Activated CD4-positive, alpha-beta memory T cell treated with anti-CD3 and anti-CD28 coated beads, Interleukin-2, amount 10 ng/mL, durations not matched to agents 7 days and 5 days (primary cell): ENCODE measurements around the gene PSMA4. TPM values are rescaled to one million over a fixed set of nuclear protein-coding genes. Genes with fewer than 3 reads are reported as not detected.
"Not testable (repeated sequence)": the region's sequence is repeated elsewhere in the genome, so short reads cannot be mapped to it uniquely, and the experiment has no call there.

Experiments
- CTCF ChIA-PET: fragments of 350-600 bp; sonication (Branson Sonifier 250); formaldehyde crosslinking; loops from one replicate; lab custom pipeline; 2021; ENCODE audit warnings: antibody characterized with exemption, inconsistent platforms; lab: Charles Lee
- POLR2A ChIA-PET: fragments of 350-600 bp; sonication (Branson Sonifier 250); formaldehyde crosslinking; loops from one replicate; lab custom pipeline; 2021; ENCODE audit warnings: antibody characterized with exemption; lab: Charles Lee
- DNase-seq: peaks from one replicate; pipeline ENCODE4 v3.0.0-alpha.2; 2020
- H3K27ac Mint-ChIP-seq: one replicate; pipeline ENCODE4 v1.8.0; 2021; ENCODE audit warnings: mild to moderate bottlenecking, mixed read lengths
- H3K27me3 Mint-ChIP-seq: one replicate; pipeline ENCODE4 v1.8.0; 2021; ENCODE audit warnings: mixed read lengths
- H3K36me3 Mint-ChIP-seq: one replicate; pipeline ENCODE4 v1.8.0; 2021; ENCODE audit warnings: low read depth, mixed read lengths
- H3K4me1 Mint-ChIP-seq: one replicate; pipeline ENCODE4 v1.8.0; 2021; ENCODE audit warnings: mixed read lengths
- H3K4me3 Mint-ChIP-seq: one replicate; pipeline ENCODE4 v1.8.0; 2021; ENCODE audit warnings: mild to moderate bottlenecking, mixed read lengths
- H3K9me3 Mint-ChIP-seq: one replicate; pipeline ENCODE4 v1.8.0; 2021; ENCODE audit warnings: mixed read lengths
- total RNA-seq, 2 experiments: library from RNA; stranded (reverse); gene quantifications; one replicate each; pipeline ENCODE4 v1.2.3, GENCODE V29; 2021

PSMA4 gene
- total RNA-seq, 2 experiments from 2014 or later: 226 to 235 TPM

GRCh38 chr15:78536134-78536533, 4.1 kb upstream of the PSMA4 start:
- Mint-ChIP-seq H3K36me3 (peaks cover 15% of the 10 kb centered on the region), H3K9me3 (no peaks in the 10 kb centered on the region), H3K4me3 (no peak overlapping the region), H3K27ac (no peak overlapping the region), H3K4me1 (peaks cover 12% of the 10 kb centered on the region), H3K27me3 (no peaks in the 10 kb centered on the region)
- ChIA-PET POLR2A (no interaction called here), CTCF (no interaction called here)
- DNase-seq: no peak

- H3K4me3 Mint-ChIP-seq: no peak overlapping the region
- DNase-seq: no peak
- peaks cover 21% of the 10 kb centered on the region for H3K4me1 Mint-ChIP-seq
- peaks cover 25% of the 10 kb centered on the region for H3K36me3 Mint-ChIP-seq
- H3K27ac Mint-ChIP-seq: no peak overlapping the region
- ChIA-PET CTCF (no interaction called here), POLR2A (no interaction called here)
- no peaks in the 10 kb centered on the region for H3K27me3 Mint-ChIP-seq
- H3K9me3 Mint-ChIP-seq: no peaks in the 10 kb centered on the region
Measured at GRCh38 chr15:78537266-78537905, 2.9 kb upstream of the PSMA4 start.

- Mint-ChIP-seq H3K36me3 (peaks cover 35% of the 10 kb centered on the region), H3K9me3 (no peaks in the 10 kb centered on the region), H3K4me3 (peak overlapping the region; percentile 47), H3K27me3 (no peaks in the 10 kb centered on the region), H3K27ac (no peak overlapping the region), H3K4me1 (peaks cover 31% of the 10 kb centered on the region)
- CTCF ChIA-PET: no interaction called here
- DNase-seq: no peak
- POLR2A ChIA-PET: no interaction called here
Measured at GRCh38 chr15:78538358-78538757, 1.9 kb upstream of the PSMA4 start.

- ChIA-PET POLR2A (interaction anchor here (0.7 to 5.9 kb wide), 30 partner anchors 9 to 1120 kb away, joined by 3 to 56 read pairs (median 6); partner anchors contain the start of genes CHRNA5, DNAJA4, HYKK and IREB2), CTCF (interaction anchor here (0.7 to 1.8 kb wide), 8 partner anchors 18 to 321 kb away, joined by 3 to 5 read pairs (median 3); partner anchors contain the start of genes IREB2 and SKIC8)
- Mint-ChIP-seq H3K36me3 (peaks cover 43% of the 10 kb centered on the region), H3K4me3 (peak overlapping the region; percentile 90), H3K27ac (peak overlapping the region; percentile 87), H3K4me1 (peaks cover 36% of the 10 kb centered on the region)
- H3K9me3 Mint-ChIP-seq, DNase-seq, H3K27me3 Mint-ChIP-seq: not testable (repeated sequence)
Measured at GRCh38 chr15:78539464-78540140, 642 bp upstream of the PSMA4 start.

GRCh38 chr15:78540871-78541743, 863 bp downstream of the PSMA4 start:
- peak; percentile 33 for DNase-seq
- peaks cover 55% of the 10 kb centered on the region for H3K36me3 Mint-ChIP-seq
- H3K4me3 Mint-ChIP-seq: peak overlapping the region; percentile 90
- no peaks in the 10 kb centered on the region for H3K27me3 Mint-ChIP-seq
- no peaks in the 10 kb centered on the region for H3K9me3 Mint-ChIP-seq
- ChIA-PET CTCF (interaction anchor here (1.1 to 1.8 kb wide), 5 partner anchors 60 to 197 kb away, joined by 3 to 5 read pairs (median 4); partner anchors contain the start of gene IREB2), POLR2A (interaction anchor here (0.7 to 5.9 kb wide), 29 partner anchors 9 to 1122 kb away, joined by 3 to 56 read pairs (median 6); partner anchors contain the start of genes CHRNA5, DNAJA4, HYKK and IREB2)
- H3K4me1 Mint-ChIP-seq: peaks cover 41% of the 10 kb centered on the region
- peak overlapping the region; percentile 87 for H3K27ac Mint-ChIP-seq

- Mint-ChIP-seq H3K4me3 (peak overlapping the region; percentile 90), H3K4me1 (peaks cover 41% of the 10 kb centered on the region), H3K9me3 (no peaks in the 10 kb centered on the region), H3K27me3 (no peaks in the 10 kb centered on the region), H3K27ac (peak overlapping the region; percentile 87), H3K36me3 (peaks cover 60% of the 10 kb centered on the region)
- DNase-seq: no peak
- ChIA-PET POLR2A (interaction anchor here (1.4 to 5.9 kb wide), 11 partner anchors 8 to 332 kb away, joined by 4 to 56 read pairs (median 10); partner anchors contain the start of genes CHRNA5, IREB2 and MORF4L1), CTCF (interaction anchor here (1.1 to 1.8 kb wide), 2 partner anchors 65 to 119 kb away, joined by 3 to 4 read pairs; no protein-coding TSS in a partner anchor)
Measured at GRCh38 chr15:78541744-78542034, 1.4 kb downstream of the PSMA4 start.

GRCh38 chr15:78542647-78543046, 2.4 kb downstream of the PSMA4 start:
- ChIA-PET POLR2A (interaction anchor here (5.4 to 5.9 kb wide), 2 partner anchors 23 to 105 kb away, joined by 47 to 56 read pairs; partner anchors contain the start of genes CHRNA5 and IREB2), CTCF (interaction anchor here (0.7 to 1.8 kb wide), 2 partner anchors 26 to 120 kb away, joined by 3 to 4 read pairs; no protein-coding TSS in a partner anchor)
- H3K36me3 Mint-ChIP-seq: peaks cover 67% of the 10 kb centered on the region
- H3K27ac Mint-ChIP-seq: peak overlapping the region; percentile 87
- no peak for DNase-seq
- H3K27me3 Mint-ChIP-seq: no peaks in the 10 kb centered on the region
- peak overlapping the region; percentile 90 for H3K4me3 Mint-ChIP-seq
- peaks cover 41% of the 10 kb centered on the region for H3K4me1 Mint-ChIP-seq
- no peaks in the 10 kb centered on the region for H3K9me3 Mint-ChIP-seq

- H3K27me3 Mint-ChIP-seq: no peaks in the 10 kb centered on the region
- no peak for DNase-seq
- CTCF ChIA-PET: no interaction called here
- POLR2A ChIA-PET: interaction anchor here (1.4 to 1.8 kb wide), 2 partner anchors 10 to 42 kb away, joined by 4 to 11 read pairs; partner anchors contain the start of genes HYKK and PSMA4
- peaks cover 4% of the 10 kb centered on the region for H3K4me1 Mint-ChIP-seq
- no peak overlapping the region for H3K27ac Mint-ChIP-seq
- H3K9me3 Mint-ChIP-seq: no peaks in the 10 kb centered on the region
- no peak overlapping the region for H3K4me3 Mint-ChIP-seq
- peaks cover 49% of the 10 kb centered on the region for H3K36me3 Mint-ChIP-seq
Measured at GRCh38 chr15:78550194-78550593, 9.9 kb downstream of the PSMA4 start.

GRCh38 chr15:78550815-78551214, 10.6 kb downstream of the PSMA4 start:
- Mint-ChIP-seq H3K36me3 (peaks cover 43% of the 10 kb centered on the region), H3K9me3 (no peaks in the 10 kb centered on the region)

GRCh38 chr15:78551902-78552301, 11.7 kb downstream of the PSMA4 start:
- POLR2A ChIA-PET: interaction anchor here (2.4 kb wide), 1 partner anchor 11 kb away, joined by 15 read pairs; the partner anchor contains the start of gene PSMA4
- Mint-ChIP-seq H3K4me3 (no peak overlapping the region), H3K36me3 (peaks cover 33% of the 10 kb centered on the region), H3K9me3 (no peaks in the 10 kb centered on the region), H3K27me3 (no peaks in the 10 kb centered on the region), H3K4me1 (no peaks in the 10 kb centered on the region), H3K27ac (no peak overlapping the region)
- CTCF ChIA-PET: interaction anchor here (0.7 to 1.6 kb wide), 2 partner anchors 11 to 13 kb away, joined by 3 to 4 read pairs; partner anchors contain the start of gene CHRNA5
- DNase-seq: no peak

More at GRCh38 chr15:78550815-78551214, 10.6 kb downstream of the PSMA4 start:
- POLR2A ChIA-PET: interaction anchor here (1.4 kb wide), 1 partner anchor 43 kb away, joined by 4 read pairs; the partner anchor contains the start of gene HYKK
- DNase-seq: no peak
- no peak overlapping the region for H3K27ac Mint-ChIP-seq
- no peaks in the 10 kb centered on the region for H3K27me3 Mint-ChIP-seq
- no peaks in the 10 kb centered on the region for H3K4me1 Mint-ChIP-seq
- CTCF ChIA-PET: no interaction called here
- H3K4me3 Mint-ChIP-seq: no peak overlapping the region

GRCh38 chr15:78552597-78552996, 12.4 kb downstream of the PSMA4 start:
- Mint-ChIP-seq H3K27ac (no peak overlapping the region), H3K4me1 (no peaks in the 10 kb centered on the region), H3K4me3 (no peak overlapping the region), H3K36me3 (peaks cover 28% of the 10 kb centered on the region), H3K27me3 (no peaks in the 10 kb centered on the region), H3K9me3 (no peaks in the 10 kb centered on the region)
- CTCF ChIA-PET: interaction anchor here (1.6 kb wide), 1 partner anchor 13 kb away, joined by 4 read pairs; the partner anchor contains the start of gene CHRNA5
- no peak for DNase-seq
- POLR2A ChIA-PET: interaction anchor here (2.4 kb wide), 1 partner anchor 12 kb away, joined by 15 read pairs; the partner anchor contains the start of gene PSMA4

- H3K4me3 Mint-ChIP-seq, DNase-seq, H3K36me3 Mint-ChIP-seq, H3K27me3 Mint-ChIP-seq, H3K4me1 Mint-ChIP-seq, H3K27ac Mint-ChIP-seq, H3K9me3 Mint-ChIP-seq, CTCF ChIA-PET: not testable (repeated sequence)
- POLR2A ChIA-PET: interaction anchor here (1.7 kb wide), 1 partner anchor 19 kb away, joined by 8 read pairs; no protein-coding TSS in a partner anchor
Measured at GRCh38 chr15:78560201-78560600, 20.0 kb downstream of the PSMA4 start.
